ENCODE results near the gene COL3A1. TPM values are rescaled to one million over a fixed set of nuclear protein-coding genes. Genes with fewer than 3 reads are reported as not detected.

The COL3A1 gene
- total and polyA plus RNA-seq, 9 of the 15 experiments (the other 6 are each of a cell fraction or from before 2014, with no cell fraction given): 0.01 to 0.71 (median 0.07) TPM; not detected in 2

DNA sequence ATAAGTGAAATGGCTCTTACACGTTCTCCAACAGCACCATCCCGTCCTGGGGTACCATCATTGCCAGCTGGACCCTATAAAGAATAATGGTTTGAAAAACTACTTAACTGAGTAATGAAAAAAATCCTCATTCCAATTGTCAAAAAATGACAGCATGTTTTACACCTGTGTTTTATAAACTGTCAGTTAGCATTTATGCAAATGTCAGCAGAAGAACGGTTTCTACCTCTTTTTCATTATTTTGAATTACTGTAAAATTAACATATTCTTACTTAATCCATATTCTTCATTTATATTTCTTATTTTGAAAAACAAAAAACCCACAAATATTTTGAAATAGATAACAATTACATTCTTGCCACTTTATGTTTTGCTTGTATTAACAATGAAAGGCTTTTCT lies 74.0 kb downstream of the COL3A1 start:
- no peak overlapping the region for H3K27ac ChIP-seq (ENCODE audit: extremely low read depth, low read depth, low read length)
- no peaks in the 10 kb centered on the region for H3K27me3 ChIP-seq (ENCODE audit: control insufficient read depth in 2 of 2, insufficient read depth in 2 of 2, low read length in 2 of 2)
- ATAC-seq: no peak
- H3K9ac ChIP-seq (ENCODE audit: insufficient read depth in 1 of 2, low read depth in 2 of 2, low read length in 2 of 2): no peak overlapping the region
- no peak overlapping the region for H3K4me3 ChIP-seq
- H3K79me2 ChIP-seq (ENCODE audit: control insufficient read depth, insufficient read depth, low read length): no peaks in the 10 kb centered on the region
- BruUV-seq (replicated peaks): no TSS peak
- no peaks in the 10 kb centered on the region for H3K36me3 ChIP-seq (ENCODE audit: control insufficient read depth, insufficient read depth, low read length)
- H3K9me3 ChIP-seq (replicated peaks; ENCODE audit: control insufficient read depth, insufficient read depth, low read depth, low read length): no peaks in the 10 kb centered on the region
- no peaks in the 10 kb centered on the region for H3K4me1 ChIP-seq (replicated peaks in 1 of 2; ENCODE audit: control insufficient read depth in 2 of 2, insufficient read depth in 2 of 2, low read length in 2 of 2)
- FAIRE-seq: no peak
- no peaks in the 10 kb centered on the region for H4K20me1 ChIP-seq (replicated peaks; ENCODE audit: control insufficient read depth, insufficient read depth, low read length)
- CTCF ChIA-PET (ENCODE audit: low intra/inter-chr PET ratio): no interaction called here
- no peaks in the 10 kb centered on the region for H3K9me1 ChIP-seq (ENCODE audit: control insufficient read depth, insufficient read depth, low read length)
- in situ Hi-C loops (cut with MboI) (no loop called here), intact Hi-C loops (cut with micrococcal nuclease) (no loop called here)
- WGBS (ENCODE audit: insufficient coverage, low coverage, missing lambda C conversion rate): 0% methylated on average over 3 of the region's 3 CpGs
- no peak for DNase-seq (ENCODE audit: extremely low read depth in 1 of 4, low spot score in 3 of 4)
- no peak overlapping the region for H3K4me2 ChIP-seq (ENCODE audit: insufficient read depth, low read length)
- TF ChIP-seq, protein P1, sequence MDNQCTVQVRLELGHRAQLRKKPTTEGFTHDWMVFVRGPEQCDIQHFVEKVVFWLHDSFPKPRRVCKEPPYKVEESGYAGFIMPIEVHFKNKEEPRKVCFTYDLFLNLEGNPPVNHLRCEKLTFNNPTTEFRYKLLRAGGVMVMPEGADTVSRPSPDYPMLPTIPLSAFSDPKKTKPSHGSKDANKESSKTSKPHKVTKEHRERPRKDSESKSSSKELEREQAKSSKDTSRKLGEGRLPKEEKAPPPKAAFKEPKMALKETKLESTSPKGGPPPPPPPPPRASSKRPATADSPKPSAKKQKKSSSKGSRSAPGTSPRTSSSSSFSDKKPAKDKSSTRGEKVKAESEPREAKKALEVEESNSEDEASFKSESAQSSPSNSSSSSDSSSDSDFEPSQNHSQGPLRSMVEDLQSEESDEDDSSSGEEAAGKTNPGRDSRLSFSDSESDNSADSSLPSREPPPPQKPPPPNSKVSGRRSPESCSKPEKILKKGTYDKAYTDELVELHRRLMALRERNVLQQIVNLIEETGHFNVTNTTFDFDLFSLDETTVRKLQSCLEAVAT (IDR thresholded peaks at IDR 0.05): no peak
- TF ChIP-seq BCOR (IDR thresholded peaks at IDR 0.05) (no peak), CEBPG (CRISPR knock-in tag; IDR thresholded peaks at IDR 0.05) (no peak), CEBPG (tag; conservative IDR thresholded peaks at IDR 0.05 in 1 of 2, IDR thresholded peaks at IDR 0.05 in 1 of 2) (no peak), ZNF699 (CRISPR knock-in tag; IDR thresholded peaks at IDR 0.05; ENCODE audit: insufficient replicate concordance) (no peak), PURB (CRISPR knock-in tag; IDR thresholded peaks at IDR 0.05; ENCODE audit: low read depth) (no peak), GATAD2B (IDR thresholded peaks at IDR 0.05; ENCODE audit: borderline replicate concordance) (no peak), KLF10 (CRISPR knock-in tag; IDR thresholded peaks at IDR 0.05) (no peak), MAFG (tag; conservative IDR thresholded peaks at IDR 0.05) (no peak), RCOR1 (IDR thresholded peaks at IDR 0.05; ENCODE audit: borderline replicate concordance in 1 of 2, low read depth in 2 of 2, low read length in 2 of 2) (no peak)
- TF ChIP-seq, protein P2, sequence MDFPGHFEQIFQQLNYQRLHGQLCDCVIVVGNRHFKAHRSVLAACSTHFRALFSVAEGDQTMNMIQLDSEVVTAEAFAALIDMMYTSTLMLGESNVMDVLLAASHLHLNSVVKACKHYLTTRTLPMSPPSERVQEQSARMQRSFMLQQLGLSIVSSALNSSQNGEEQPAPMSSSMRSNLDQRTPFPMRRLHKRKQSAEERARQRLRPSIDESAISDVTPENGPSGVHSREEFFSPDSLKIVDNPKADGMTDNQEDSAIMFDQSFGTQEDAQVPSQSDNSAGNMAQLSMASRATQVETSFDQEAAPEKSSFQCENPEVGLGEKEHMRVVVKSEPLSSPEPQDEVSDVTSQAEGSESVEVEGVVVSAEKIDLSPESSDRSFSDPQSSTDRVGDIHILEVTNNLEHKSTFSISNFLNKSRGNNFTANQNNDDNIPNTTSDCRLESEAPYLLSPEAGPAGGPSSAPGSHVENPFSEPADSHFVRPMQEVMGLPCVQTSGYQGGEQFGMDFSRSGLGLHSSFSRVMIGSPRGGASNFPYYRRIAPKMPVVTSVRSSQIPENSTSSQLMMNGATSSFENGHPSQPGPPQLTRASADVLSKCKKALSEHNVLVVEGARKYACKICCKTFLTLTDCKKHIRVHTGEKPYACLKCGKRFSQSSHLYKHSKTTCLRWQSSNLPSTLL (IDR thresholded peaks at IDR 0.05): no peak
- TF ChIP-seq, protein P3, sequence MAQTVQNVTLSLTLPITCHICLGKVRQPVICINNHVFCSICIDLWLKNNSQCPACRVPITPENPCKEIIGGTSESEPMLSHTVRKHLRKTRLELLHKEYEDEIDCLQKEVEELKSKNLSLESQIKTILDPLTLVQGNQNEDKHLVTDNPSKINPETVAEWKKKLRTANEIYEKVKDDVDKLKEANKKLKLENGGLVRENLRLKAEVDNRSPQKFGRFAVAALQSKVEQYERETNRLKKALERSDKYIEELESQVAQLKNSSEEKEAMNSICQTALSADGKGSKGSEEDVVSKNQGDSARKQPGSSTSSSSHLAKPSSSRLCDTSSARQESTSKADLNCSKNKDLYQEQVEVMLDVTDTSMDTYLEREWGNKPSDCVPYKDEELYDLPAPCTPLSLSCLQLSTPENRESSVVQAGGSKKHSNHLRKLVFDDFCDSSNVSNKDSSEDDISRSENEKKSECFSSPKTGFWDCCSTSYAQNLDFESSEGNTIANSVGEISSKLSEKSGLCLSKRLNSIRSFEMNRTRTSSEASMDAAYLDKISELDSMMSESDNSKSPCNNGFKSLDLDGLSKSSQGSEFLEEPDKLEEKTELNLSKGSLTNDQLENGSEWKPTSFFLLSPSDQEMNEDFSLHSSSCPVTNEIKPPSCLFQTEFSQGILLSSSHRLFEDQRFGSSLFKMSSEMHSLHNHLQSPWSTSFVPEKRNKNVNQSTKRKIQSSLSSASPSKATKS (CRISPR knock-in tag; IDR thresholded peaks at IDR 0.05): no peak
- TF ChIP-seq, protein P4, sequence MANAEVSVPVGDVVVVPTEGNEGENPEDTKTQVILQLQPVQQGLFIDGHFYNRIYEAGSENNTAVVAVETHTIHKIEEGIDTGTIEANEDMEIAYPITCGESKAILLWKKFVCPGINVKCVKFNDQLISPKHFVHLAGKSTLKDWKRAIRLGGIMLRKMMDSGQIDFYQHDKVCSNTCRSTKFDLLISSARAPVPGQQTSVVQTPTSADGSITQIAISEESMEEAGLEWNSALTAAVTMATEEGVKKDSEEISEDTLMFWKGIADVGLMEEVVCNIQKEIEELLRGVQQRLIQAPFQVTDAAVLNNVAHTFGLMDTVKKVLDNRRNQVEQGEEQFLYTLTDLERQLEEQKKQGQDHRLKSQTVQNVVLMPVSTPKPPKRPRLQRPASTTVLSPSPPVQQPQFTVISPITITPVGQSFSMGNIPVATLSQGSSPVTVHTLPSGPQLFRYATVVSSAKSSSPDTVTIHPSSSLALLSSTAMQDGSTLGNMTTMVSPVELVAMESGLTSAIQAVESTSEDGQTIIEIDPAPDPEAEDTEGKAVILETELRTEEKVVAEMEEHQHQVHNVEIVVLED (CRISPR knock-in tag; IDR thresholded peaks at IDR 0.05): no peak
- POLR2A ChIA-PET: no interaction called here
- H2AFZ ChIP-seq (ENCODE audit: low read depth, low read length): no peak overlapping the region
